ENCODE results near the gene RFX7.
"Not testable (repeated sequence)": the region's sequence is repeated elsewhere in the genome, so short reads cannot be mapped to it uniquely, and the experiment has no call there.

Gene RFX7

DNA sequence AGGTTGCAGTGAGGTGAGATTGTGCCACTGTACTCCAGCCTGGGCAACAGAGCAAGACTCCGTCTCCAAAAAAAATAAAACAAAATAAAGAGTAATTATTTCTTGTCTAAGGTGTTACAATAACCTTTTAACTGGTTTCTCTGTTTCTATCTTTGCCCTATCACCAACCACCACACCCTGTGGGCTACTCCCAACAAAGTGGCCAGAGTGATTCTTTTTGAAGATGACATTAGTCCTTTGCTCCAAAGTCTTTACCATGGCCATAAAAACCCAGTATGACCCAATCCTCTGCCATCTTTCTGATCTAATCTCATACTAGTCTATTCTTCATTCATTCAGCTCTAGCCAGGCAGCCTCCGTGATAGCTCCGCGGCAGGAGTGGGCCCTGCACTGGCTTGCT, 62.8 kb downstream of the RFX7 start:
- Histone ChIP-seq H3K36me3 (ENCODE audit: insufficient read depth, insufficient read length, low read length) (no peaks in the 10 kb centered on the region), H3K4me3 (ENCODE audit: insufficient read length, low read depth) (no peak overlapping the region), H3K9ac (ENCODE audit: insufficient read length, low read depth) (no peak overlapping the region), H3K27me3 (ENCODE audit: insufficient read depth, insufficient read length) (no peaks in the 10 kb centered on the region), H3K4me1 (ENCODE audit: insufficient read depth, insufficient read length) (no peaks in the 10 kb centered on the region), H3K9me3 (ENCODE audit: insufficient read depth, low read length) (no peaks in the 10 kb centered on the region)
- TF ChIP-seq YY1 (IDR thresholded peaks at IDR 0.05; ENCODE audit: insufficient read depth, insufficient read length) (no peak), ZNF274 (IDR thresholded peaks at IDR 0.05; ENCODE audit: low read depth, low read length) (no peak), SUZ12 (IDR thresholded peaks at IDR 0.05; ENCODE audit: extremely low read depth, insufficient read depth, insufficient read length) (no peak)
- DNase-seq (ENCODE audit: low read depth, low spot score), result no peak

DNA sequence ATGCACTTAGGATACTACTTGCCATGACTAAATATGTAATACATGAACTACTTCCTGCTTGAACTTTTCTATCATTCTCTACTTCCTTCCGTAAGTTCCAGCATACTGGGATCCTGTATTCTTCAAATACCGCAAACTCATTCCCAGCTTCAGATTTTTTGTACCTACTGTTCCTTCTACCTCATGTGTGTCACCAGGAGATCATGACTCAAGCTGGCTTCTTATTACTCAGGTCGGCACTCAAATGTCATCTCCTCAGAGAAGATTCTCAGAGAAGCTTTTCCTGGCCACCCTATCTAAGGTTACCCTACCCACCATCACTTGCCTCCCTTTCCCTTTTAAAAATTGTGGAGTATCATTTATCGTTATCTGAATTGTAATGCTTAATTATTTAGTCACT, 66.7 kb downstream of the RFX7 start:
- TF ChIP-seq ZNF274 (IDR thresholded peaks at IDR 0.05; ENCODE audit: low read depth, low read length) (no peak), YY1 (IDR thresholded peaks at IDR 0.05; ENCODE audit: insufficient read depth, insufficient read length) (no peak), SUZ12 (IDR thresholded peaks at IDR 0.05; ENCODE audit: extremely low read depth, insufficient read depth, insufficient read length) (no peak)
- H3K27me3 ChIP-seq (ENCODE audit: insufficient read depth, insufficient read length), result no peaks in the 10 kb centered on the region
- no peak for DNase-seq (ENCODE audit: low read depth, low spot score)

DNA sequence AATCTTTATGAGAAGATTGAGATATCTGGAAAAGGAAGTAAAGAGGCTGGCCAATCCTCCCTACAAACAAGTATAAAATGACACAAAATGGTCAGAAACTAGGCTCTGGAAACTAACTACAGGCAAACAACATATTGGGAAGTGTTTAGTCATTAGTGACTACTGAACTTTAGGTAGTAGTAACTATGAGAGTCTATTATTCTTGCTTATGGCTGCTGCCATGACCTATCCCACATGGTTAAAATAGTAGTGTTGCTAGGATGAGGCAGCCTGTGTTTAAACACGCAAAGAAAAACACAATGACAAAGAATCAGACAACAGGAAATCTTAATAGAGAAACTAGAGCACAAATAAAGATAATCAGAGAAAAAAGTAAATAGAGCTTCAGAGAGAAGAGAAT, 67.9 kb downstream of the RFX7 start:
- TF ChIP-seq ZNF274 (IDR thresholded peaks at IDR 0.05; ENCODE audit: low read depth, low read length), result no peak
- TF ChIP-seq SUZ12 (IDR thresholded peaks at IDR 0.05; ENCODE audit: extremely low read depth, insufficient read depth, insufficient read length), result no peak
- no peak for TF ChIP-seq YY1 (IDR thresholded peaks at IDR 0.05; ENCODE audit: insufficient read depth, insufficient read length)
- Histone ChIP-seq H3K9me3 (ENCODE audit: insufficient read depth, low read length) (no peaks in the 10 kb centered on the region), H3K4me3 (ENCODE audit: insufficient read length, low read depth) (no peak overlapping the region), H3K4me1 (ENCODE audit: insufficient read depth, insufficient read length) (no peaks in the 10 kb centered on the region), H3K36me3 (ENCODE audit: insufficient read depth, insufficient read length, low read length) (peaks cover under 1% of the 10 kb centered on the region), H3K9ac (ENCODE audit: insufficient read length, low read depth) (no peak overlapping the region), H3K27me3 (ENCODE audit: insufficient read depth, insufficient read length) (no peaks in the 10 kb centered on the region)
- DNase-seq (ENCODE audit: low read depth, low spot score), result no peak

More for the DNA sequence above, 66.7 kb downstream of the RFX7 start:
- Histone ChIP-seq H3K9me3 (ENCODE audit: insufficient read depth, low read length) (no peaks in the 10 kb centered on the region), H3K4me1 (ENCODE audit: insufficient read depth, insufficient read length) (no peaks in the 10 kb centered on the region), H3K4me3 (ENCODE audit: insufficient read length, low read depth) (no peak overlapping the region), H3K36me3 (ENCODE audit: insufficient read depth, insufficient read length, low read length) (no peaks in the 10 kb centered on the region), H3K9ac (ENCODE audit: insufficient read length, low read depth) (no peak overlapping the region)

DNA sequence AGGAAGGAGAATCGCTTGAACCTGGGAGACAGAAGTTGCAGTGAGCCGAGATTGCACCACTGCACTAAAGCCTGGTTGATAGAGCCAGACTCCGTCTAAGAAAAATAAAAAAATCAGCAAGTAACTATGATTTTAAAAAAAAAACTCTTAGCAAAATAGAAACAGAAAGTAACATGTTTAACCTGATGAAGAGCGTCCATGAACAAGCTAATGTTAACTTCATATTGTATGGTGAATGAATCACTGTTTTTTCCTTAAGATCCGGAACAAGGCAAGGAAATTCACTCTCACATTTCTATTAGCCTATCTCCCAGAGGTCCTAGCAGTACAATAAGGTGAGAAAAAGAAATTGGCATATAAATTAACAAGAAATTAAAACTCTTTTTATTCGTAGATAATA, 69.0 kb downstream of the RFX7 start:
- Histone ChIP-seq H3K9me3 (ENCODE audit: insufficient read depth, low read length) (no peaks in the 10 kb centered on the region), H3K27me3 (ENCODE audit: insufficient read depth, insufficient read length) (no peaks in the 10 kb centered on the region), H3K4me1 (ENCODE audit: insufficient read depth, insufficient read length) (no peaks in the 10 kb centered on the region), H3K4me3 (ENCODE audit: insufficient read length, low read depth) (no peak overlapping the region), H3K9ac (ENCODE audit: insufficient read length, low read depth) (no peak overlapping the region), H3K36me3 (ENCODE audit: insufficient read depth, insufficient read length, low read length) (peaks cover 2% of the 10 kb centered on the region)
- no peak for DNase-seq (ENCODE audit: low read depth, low spot score)
- no peak for TF ChIP-seq SUZ12 (IDR thresholded peaks at IDR 0.05; ENCODE audit: extremely low read depth, insufficient read depth, insufficient read length)
- TF ChIP-seq ZNF274 (IDR thresholded peaks at IDR 0.05; ENCODE audit: low read depth, low read length), result no peak
- no peak for TF ChIP-seq YY1 (IDR thresholded peaks at IDR 0.05; ENCODE audit: insufficient read depth, insufficient read length)

DNA sequence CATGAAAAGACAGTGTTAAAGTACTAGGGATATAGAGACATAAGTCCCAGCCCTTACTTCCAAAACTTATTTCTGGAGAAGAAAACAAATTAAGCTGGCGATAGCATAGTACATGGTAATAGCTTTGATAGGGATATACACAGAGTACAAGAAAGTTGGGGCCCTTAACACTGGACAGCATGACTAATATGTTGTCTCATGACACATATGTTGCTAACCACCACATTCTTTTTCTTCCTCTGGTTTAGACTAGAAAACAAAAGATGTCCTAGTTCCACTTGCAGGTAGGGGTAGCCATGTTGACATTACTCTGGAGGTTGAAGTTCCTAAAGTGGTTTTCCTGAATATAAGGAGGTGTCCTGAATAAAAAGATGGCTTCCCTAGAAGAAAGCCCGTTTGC, 75.3 kb downstream of the RFX7 start:
- Histone ChIP-seq H3K4me1 (ENCODE audit: insufficient read depth, insufficient read length) (no peaks in the 10 kb centered on the region), H3K9me3 (ENCODE audit: insufficient read depth, low read length) (no peaks in the 10 kb centered on the region), H3K4me3 (ENCODE audit: insufficient read length, low read depth) (no peak overlapping the region), H3K9ac (ENCODE audit: insufficient read length, low read depth) (no peak overlapping the region), H3K27me3 (ENCODE audit: insufficient read depth, insufficient read length) (no peaks in the 10 kb centered on the region), H3K36me3 (ENCODE audit: insufficient read depth, insufficient read length, low read length) (peaks cover 2% of the 10 kb centered on the region)
- TF ChIP-seq SUZ12 (IDR thresholded peaks at IDR 0.05; ENCODE audit: extremely low read depth, insufficient read depth, insufficient read length) (no peak), ZNF274 (IDR thresholded peaks at IDR 0.05; ENCODE audit: low read depth, low read length) (no peak), YY1 (IDR thresholded peaks at IDR 0.05; ENCODE audit: insufficient read depth, insufficient read length) (no peak)
- no peak for DNase-seq (ENCODE audit: low read depth, low spot score)

DNA sequence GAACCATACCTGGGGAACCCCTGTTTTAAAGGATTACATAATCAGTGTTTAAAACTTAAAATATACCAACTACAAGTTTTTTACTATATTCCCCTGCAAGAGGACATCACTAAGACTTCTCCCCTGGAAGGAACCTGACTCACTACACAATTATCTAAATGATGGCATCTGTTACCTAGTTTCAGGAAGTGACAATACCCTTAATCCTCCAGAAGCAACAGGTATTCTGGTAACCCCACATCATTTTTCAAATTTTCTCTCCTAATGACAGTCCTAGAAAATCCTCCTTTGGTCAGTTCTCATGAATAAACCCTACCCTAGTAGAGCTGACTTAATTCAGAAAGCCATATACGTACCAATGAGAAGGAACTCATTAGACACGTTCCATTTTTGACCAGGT, 78.4 kb downstream of the RFX7 start:
- Histone ChIP-seq H3K4me3 (ENCODE audit: insufficient read length, low read depth) (no peak overlapping the region), H3K27me3 (ENCODE audit: insufficient read depth, insufficient read length) (no peaks in the 10 kb centered on the region), H3K9me3 (ENCODE audit: insufficient read depth, low read length) (no peaks in the 10 kb centered on the region), H3K4me1 (ENCODE audit: insufficient read depth, insufficient read length) (no peaks in the 10 kb centered on the region), H3K9ac (ENCODE audit: insufficient read length, low read depth) (no peak overlapping the region), H3K36me3 (ENCODE audit: insufficient read depth, insufficient read length, low read length) (no peaks in the 10 kb centered on the region)
- TF ChIP-seq YY1 (IDR thresholded peaks at IDR 0.05; ENCODE audit: insufficient read depth, insufficient read length) (no peak), ZNF274 (IDR thresholded peaks at IDR 0.05; ENCODE audit: low read depth, low read length) (no peak), SUZ12 (IDR thresholded peaks at IDR 0.05; ENCODE audit: extremely low read depth, insufficient read depth, insufficient read length) (no peak)
- DNase-seq (ENCODE audit: low read depth, low spot score), result no peak

DNA sequence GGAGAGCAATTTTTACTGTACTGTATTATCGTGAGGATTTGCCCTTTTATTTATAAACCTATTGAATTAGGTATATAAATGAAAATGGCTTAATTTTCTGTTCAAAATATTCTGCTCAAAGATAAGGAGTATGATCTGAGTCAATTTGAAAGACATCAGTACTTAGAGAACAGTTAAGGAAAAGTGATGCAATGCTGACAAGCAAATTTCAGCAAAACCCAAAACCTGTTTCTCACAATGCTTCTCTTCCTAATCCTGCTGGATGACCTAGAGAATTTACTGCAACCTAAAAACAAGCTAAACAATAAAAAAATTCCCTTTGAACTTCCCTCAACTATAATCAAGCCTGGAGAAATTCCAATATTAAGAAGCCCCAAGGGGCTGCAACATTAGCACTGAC, 82.7 kb downstream of the RFX7 start:
- TF ChIP-seq SUZ12 (IDR thresholded peaks at IDR 0.05; ENCODE audit: extremely low read depth, insufficient read depth, insufficient read length) (no peak), YY1 (IDR thresholded peaks at IDR 0.05; ENCODE audit: insufficient read depth, insufficient read length) (no peak)
- H3K9me3 ChIP-seq (ENCODE audit: insufficient read depth, low read length), result no peaks in the 10 kb centered on the region; the same call in 1 of the 2 replicates
- no peak for DNase-seq (ENCODE audit: low read depth, low spot score)
- no peak overlapping the region for H3K4me3 ChIP-seq (ENCODE audit: insufficient read length, low read depth)
- H3K4me1 ChIP-seq (ENCODE audit: insufficient read depth, insufficient read length), result no peaks in the 10 kb centered on the region
- H3K27me3 ChIP-seq (ENCODE audit: insufficient read depth, insufficient read length), result no peaks in the 10 kb centered on the region
- H3K9ac ChIP-seq (ENCODE audit: insufficient read length, low read depth), result no peak overlapping the region
- H3K36me3 ChIP-seq (ENCODE audit: insufficient read depth, insufficient read length, low read length), result no peaks in the 10 kb centered on the region

DNA sequence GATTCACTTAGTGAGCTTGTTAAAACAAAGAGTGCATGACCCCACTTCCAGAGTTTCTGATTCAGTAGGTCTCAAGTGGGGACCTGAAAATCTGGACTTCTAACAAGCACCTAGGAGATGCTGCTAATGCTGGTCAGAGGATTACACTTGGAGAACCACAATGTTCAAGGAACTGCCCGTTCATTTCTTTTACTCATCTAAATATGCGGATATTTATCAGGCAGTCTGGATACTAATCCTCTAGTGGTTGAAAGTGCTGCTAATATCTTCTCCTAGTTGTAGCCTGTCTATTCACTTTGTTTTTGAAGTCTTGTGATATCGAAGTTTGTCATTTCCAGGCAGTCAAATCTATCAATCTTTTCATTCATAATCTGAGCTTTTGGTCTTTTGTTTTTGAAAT, 86.8 kb downstream of the RFX7 start:
- Histone ChIP-seq H3K4me1 (ENCODE audit: insufficient read depth, insufficient read length) (no peaks in the 10 kb centered on the region), H3K36me3 (ENCODE audit: insufficient read depth, insufficient read length, low read length) (no peaks in the 10 kb centered on the region), H3K4me3 (ENCODE audit: insufficient read length, low read depth) (no peak overlapping the region), H3K9ac (ENCODE audit: insufficient read length, low read depth) (no peak overlapping the region), H3K9me3 (ENCODE audit: insufficient read depth, low read length) (peaks cover 5% of the 10 kb centered on the region), H3K27me3 (ENCODE audit: insufficient read depth, insufficient read length) (no peaks in the 10 kb centered on the region)
- TF ChIP-seq ZNF274 (IDR thresholded peaks at IDR 0.05; ENCODE audit: low read depth, low read length) (no peak), YY1 (IDR thresholded peaks at IDR 0.05; ENCODE audit: insufficient read depth, insufficient read length) (no peak), SUZ12 (IDR thresholded peaks at IDR 0.05; ENCODE audit: extremely low read depth, insufficient read depth, insufficient read length) (no peak)
- DNase-seq (ENCODE audit: low read depth, low spot score), result no peak

DNA sequence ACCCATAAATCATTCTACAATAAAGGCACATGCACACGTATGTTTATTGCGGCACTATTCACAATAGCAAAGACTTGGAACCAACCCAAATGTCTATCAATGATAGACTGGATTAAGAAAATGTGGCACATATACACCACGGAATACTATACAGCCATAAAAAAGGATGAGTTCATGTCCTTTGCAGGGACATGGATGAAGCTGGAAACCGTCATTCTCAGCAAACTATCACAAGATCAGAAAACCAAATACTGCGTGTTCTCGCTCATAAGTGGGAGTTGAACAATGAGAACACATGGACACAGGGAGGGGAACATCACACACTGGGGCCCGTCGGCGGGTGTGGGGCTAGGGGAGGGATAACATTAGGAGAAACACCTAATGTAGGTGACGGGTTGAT, 88.4 kb downstream of the RFX7 start:
- H3K27me3 ChIP-seq (ENCODE audit: insufficient read depth, insufficient read length); DNase-seq (ENCODE audit: low read depth, low spot score); H3K36me3 ChIP-seq (ENCODE audit: insufficient read depth, insufficient read length, low read length); H3K4me3 ChIP-seq (ENCODE audit: insufficient read length, low read depth); H3K9ac ChIP-seq (ENCODE audit: insufficient read length, low read depth); H3K9me3 ChIP-seq (ENCODE audit: insufficient read depth, low read length); H3K4me1 ChIP-seq (ENCODE audit: insufficient read depth, insufficient read length): not testable (repeated sequence)

DNA sequence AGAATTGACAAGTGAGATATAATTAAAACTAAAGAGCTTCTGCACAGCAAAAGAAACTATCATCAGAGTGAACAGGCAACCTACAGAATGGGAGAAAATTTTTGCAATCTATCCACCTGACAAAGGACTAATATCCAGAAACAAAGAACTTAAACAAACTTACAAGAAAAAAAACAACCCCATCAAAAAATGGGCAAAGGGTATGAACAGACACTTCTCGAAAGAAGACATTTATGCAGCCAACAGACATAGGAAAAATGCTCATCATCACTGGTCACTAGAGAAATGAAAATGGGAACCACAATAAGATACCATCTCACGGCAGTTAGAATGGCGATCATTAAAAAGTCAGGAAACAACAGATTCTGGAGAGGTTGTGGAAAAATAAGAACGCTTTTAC, 88.9 kb downstream of the RFX7 start:
- not testable (repeated sequence) for H3K9me3 ChIP-seq (ENCODE audit: insufficient read depth, low read length); H3K4me1 ChIP-seq (ENCODE audit: insufficient read depth, insufficient read length); DNase-seq (ENCODE audit: low read depth, low spot score); H3K36me3 ChIP-seq (ENCODE audit: insufficient read depth, insufficient read length, low read length); H3K27me3 ChIP-seq (ENCODE audit: insufficient read depth, insufficient read length); H3K9ac ChIP-seq (ENCODE audit: insufficient read length, low read depth); H3K4me3 ChIP-seq (ENCODE audit: insufficient read length, low read depth)

Measured in NT2/D1 (cell line).